ENCODE data around the gene BTBD16.

Gene BTBD16

GRCh38 chr10:122298598-122299301, 27.7 kb downstream of the BTBD16 start:
- TF ChIP-seq CTCF (IDR thresholded peaks at IDR 0.05), result peak; percentile 89

- no peak for TF ChIP-seq CTCF (IDR thresholded peaks at IDR 0.05)
Observed at GRCh38 chr10:122299423-122300075, 28.5 kb downstream of the BTBD16 start.

- no peak for TF ChIP-seq CTCF (IDR thresholded peaks at IDR 0.05)
Observed at GRCh38 chr10:122301055-122301810, 30.1 kb downstream of the BTBD16 start.

DNA sequence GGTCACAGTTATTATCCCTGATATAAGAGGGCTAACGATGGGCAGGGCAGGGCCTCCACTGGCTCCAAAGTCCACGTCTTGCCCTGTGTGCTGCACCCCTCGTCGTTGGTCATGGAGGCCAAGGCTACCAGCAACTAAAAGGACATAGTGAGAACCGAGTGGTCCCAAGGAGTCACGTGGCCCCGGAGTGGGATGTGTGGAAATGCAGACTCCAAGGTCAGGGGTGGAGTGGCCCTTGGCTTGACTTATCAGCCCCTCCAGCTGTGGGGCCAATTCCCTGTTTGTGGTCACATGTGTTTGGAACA, 30.7 kb downstream of the BTBD16 start:
- TF ChIP-seq CTCF (IDR thresholded peaks at IDR 0.05), result no peak

DNA sequence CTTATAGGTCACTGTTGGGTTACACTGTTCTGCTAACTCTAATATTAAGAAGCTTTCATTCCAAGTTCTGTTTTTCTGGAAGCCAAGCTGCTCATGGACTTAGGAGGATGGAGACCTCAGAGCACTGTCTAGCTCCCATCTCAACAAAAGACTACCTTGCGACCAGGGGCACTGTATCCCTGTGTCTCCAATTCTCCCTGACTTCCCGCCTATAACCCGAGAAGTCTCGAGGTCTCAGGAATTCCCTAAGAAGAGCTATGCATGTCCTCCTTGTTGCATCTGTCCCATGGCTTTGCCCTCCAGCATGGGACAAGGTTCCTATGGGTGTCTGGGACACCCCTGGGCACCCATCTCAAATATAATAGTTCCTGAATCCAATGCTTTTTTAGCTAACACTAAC, 31.2 kb downstream of the BTBD16 start:
- no peak for TF ChIP-seq CTCF (IDR thresholded peaks at IDR 0.05)

DNA sequence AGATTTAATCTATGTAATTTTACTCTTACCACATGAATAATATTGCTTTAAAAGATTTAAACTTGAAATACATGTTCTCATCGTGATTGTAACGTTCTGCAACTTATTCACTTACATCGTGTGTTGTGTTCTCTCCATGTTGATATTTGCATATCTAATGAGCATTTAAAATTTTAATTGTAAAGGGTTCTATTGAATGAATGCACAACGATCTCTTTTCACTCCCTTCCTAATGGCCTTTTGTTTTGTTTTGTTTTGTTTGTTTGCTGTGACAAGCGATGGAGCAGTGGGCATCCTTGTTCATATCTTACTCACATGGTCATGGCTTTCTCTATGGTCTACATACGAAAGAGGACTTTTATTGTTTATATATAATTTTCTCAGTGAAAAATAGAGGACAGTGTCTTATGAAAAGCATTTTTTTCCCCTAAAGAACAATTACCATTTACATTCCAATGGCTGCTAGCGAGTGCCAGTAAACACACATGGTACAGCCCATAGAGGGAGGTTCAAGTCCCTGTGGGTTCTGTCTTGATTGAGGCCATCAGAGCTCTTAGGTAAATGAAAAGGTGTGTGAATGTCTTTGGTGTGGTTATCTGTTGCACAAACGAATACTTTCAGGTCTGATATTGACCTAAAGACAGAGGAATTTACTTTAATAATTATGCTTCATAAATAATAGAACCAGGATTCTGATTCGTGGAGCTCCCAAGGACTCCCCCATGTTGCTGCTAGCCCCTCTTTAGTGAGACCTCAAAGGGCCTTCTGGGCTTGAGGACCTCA, 32.4 kb downstream of the BTBD16 start:
- TF ChIP-seq CTCF (IDR thresholded peaks at IDR 0.05), result no peak

DNA sequence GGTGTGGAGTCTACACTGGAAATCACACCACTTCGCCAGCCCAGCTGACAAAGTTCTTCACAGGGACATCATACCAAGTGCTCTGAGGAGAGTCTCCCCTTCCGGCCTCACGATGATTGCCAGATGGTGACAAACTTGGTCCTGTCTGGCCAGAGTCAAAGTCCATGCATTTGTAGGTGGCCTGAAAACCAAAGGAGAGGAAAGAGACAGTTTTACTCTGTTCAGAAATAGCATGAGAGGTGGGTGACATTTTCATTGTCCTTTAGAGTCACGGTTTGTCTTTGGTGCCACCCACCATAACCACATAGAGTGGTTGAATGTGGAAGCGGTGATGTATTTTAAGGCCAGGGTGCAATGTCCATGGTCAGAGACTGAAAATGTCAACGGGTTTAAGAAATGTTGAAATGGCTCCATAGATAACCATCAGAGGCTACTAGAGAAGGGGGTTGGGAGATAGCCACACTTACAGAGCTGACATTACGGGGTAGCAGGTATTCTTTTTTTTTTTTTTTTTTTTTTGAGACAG, 33.0 kb downstream of the BTBD16 start:
- no peak for TF ChIP-seq CTCF (IDR thresholded peaks at IDR 0.05)
